ENCODE measurements around the gene L3HYPDH.

DNA sequence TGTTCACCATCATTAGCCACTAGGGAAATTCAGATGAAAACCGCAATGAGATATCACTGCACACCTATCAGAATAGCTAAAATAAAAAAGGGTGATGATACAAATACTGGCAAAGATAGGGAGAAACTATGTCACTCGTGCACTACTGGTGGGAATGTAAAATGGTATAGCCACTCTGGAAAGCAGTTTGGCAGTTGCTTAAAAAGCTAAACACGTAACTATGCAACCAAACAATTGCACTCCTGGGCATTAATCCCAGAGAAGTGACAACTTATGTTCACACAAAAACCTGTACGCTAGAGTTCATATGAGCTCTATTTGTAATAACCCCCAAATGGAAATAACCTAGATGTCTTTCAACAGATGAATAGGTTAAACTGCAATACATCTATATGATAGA lies 54.4 kb downstream of the L3HYPDH start:
- TF ChIP-seq, protein P1, sequence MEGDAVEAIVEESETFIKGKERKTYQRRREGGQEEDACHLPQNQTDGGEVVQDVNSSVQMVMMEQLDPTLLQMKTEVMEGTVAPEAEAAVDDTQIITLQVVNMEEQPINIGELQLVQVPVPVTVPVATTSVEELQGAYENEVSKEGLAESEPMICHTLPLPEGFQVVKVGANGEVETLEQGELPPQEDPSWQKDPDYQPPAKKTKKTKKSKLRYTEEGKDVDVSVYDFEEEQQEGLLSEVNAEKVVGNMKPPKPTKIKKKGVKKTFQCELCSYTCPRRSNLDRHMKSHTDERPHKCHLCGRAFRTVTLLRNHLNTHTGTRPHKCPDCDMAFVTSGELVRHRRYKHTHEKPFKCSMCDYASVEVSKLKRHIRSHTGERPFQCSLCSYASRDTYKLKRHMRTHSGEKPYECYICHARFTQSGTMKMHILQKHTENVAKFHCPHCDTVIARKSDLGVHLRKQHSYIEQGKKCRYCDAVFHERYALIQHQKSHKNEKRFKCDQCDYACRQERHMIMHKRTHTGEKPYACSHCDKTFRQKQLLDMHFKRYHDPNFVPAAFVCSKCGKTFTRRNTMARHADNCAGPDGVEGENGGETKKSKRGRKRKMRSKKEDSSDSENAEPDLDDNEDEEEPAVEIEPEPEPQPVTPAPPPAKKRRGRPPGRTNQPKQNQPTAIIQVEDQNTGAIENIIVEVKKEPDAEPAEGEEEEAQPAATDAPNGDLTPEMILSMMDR (IDR thresholded peaks at IDR 0.05) = no peak
- TF ChIP-seq YY1 (IDR thresholded peaks at IDR 0.05; ENCODE audit: low read depth) (no peak), JUND (IDR thresholded peaks at IDR 0.05) (no peak), NFIC (IDR thresholded peaks at IDR 0.05; ENCODE audit: borderline replicate concordance) (no peak), POLR2AphosphoS5 (IDR thresholded peaks at IDR 0.05; ENCODE audit: low read depth, low read length) (no peak), NRF1 (IDR thresholded peaks at IDR 0.05; ENCODE audit: low read depth, low read length) (no peak), TCF12 (IDR thresholded peaks at IDR 0.05) (no peak), FOXM1 (IDR thresholded peaks at IDR 0.05; ENCODE audit: low read depth) (no peak)
- TF ChIP-seq, protein P2, sequence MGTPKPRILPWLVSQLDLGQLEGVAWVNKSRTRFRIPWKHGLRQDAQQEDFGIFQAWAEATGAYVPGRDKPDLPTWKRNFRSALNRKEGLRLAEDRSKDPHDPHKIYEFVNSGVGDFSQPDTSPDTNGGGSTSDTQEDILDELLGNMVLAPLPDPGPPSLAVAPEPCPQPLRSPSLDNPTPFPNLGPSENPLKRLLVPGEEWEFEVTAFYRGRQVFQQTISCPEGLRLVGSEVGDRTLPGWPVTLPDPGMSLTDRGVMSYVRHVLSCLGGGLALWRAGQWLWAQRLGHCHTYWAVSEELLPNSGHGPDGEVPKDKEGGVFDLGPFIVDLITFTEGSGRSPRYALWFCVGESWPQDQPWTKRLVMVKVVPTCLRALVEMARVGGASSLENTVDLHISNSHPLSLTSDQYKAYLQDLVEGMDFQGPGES (IDR thresholded peaks at IDR 0.05; ENCODE audit: low read depth, low read length) = no peak
- TF ChIP-seq, protein P3, sequence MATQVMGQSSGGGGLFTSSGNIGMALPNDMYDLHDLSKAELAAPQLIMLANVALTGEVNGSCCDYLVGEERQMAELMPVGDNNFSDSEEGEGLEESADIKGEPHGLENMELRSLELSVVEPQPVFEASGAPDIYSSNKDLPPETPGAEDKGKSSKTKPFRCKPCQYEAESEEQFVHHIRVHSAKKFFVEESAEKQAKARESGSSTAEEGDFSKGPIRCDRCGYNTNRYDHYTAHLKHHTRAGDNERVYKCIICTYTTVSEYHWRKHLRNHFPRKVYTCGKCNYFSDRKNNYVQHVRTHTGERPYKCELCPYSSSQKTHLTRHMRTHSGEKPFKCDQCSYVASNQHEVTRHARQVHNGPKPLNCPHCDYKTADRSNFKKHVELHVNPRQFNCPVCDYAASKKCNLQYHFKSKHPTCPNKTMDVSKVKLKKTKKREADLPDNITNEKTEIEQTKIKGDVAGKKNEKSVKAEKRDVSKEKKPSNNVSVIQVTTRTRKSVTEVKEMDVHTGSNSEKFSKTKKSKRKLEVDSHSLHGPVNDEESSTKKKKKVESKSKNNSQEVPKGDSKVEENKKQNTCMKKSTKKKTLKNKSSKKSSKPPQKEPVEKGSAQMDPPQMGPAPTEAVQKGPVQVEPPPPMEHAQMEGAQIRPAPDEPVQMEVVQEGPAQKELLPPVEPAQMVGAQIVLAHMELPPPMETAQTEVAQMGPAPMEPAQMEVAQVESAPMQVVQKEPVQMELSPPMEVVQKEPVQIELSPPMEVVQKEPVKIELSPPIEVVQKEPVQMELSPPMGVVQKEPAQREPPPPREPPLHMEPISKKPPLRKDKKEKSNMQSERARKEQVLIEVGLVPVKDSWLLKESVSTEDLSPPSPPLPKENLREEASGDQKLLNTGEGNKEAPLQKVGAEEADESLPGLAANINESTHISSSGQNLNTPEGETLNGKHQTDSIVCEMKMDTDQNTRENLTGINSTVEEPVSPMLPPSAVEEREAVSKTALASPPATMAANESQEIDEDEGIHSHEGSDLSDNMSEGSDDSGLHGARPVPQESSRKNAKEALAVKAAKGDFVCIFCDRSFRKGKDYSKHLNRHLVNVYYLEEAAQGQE (IDR thresholded peaks at IDR 0.05; ENCODE audit: low read depth, low read length) = no peak
- TF ChIP-seq, protein P4, sequence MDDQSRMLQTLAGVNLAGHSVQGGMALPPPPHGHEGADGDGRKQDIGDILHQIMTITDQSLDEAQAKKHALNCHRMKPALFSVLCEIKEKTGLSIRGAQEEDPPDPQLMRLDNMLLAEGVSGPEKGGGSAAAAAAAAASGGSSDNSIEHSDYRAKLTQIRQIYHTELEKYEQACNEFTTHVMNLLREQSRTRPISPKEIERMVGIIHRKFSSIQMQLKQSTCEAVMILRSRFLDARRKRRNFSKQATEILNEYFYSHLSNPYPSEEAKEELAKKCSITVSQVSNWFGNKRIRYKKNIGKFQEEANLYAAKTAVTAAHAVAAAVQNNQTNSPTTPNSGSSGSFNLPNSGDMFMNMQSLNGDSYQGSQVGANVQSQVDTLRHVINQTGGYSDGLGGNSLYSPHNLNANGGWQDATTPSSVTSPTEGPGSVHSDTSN (IDR thresholded peaks at IDR 0.05) = no peak

All from SK-N-SH (cell line).